Left cardiac atrium (tissue), 2 donors: ENCODE data around the gene TAF11L5. TPM values are rescaled to one million over a fixed set of nuclear protein-coding genes. Genes with fewer than 3 reads are reported as not detected.

ENCODE experiments used
- total RNA-seq, 2 donors: library from RNA; stranded (reverse); fragmentation: NEBNext Ultra II Directional; extraction: Animal tissue kit (Norgen Biotek cat#: 25700); gene quantifications; one replicate each; pipeline ENCODE4 v1.2.1, GENCODE V29; 2021
- donor health status: DM: no; HTN: yes; CAD: no; lungs with severe emphysema.
- donor health status: DM: yes; HTN: yes; CAD: no.

Gene TAF11L5
- total RNA-seq, 2 donors from 2014 or later = not detected

Other genes starting within 250 kb of the TAF11L5 start
- gene TAF11L2, start 27.0 kb upstream of the TAF11L5 start, total RNA-seq = not detected
- not detected for gene TAF11L3, start 6.9 kb upstream of the TAF11L5 start, total RNA-seq
- not detected for gene TAF11L4, start 3.4 kb upstream of the TAF11L5 start, total RNA-seq
- not detected for gene TAF11L6, start 3.4 kb downstream of the TAF11L5 start, total RNA-seq
- not detected for gene TAF11L7, start 60.5 kb downstream of the TAF11L5 start, total RNA-seq
- not detected for gene TAF11L8, start 65.7 kb downstream of the TAF11L5 start, total RNA-seq
- not detected for gene TAF11L9, start 69.2 kb downstream of the TAF11L5 start, total RNA-seq
- not detected for gene TAF11L10, start 72.6 kb downstream of the TAF11L5 start, total RNA-seq
- gene TAF11L11, start 78.9 kb downstream of the TAF11L5 start, total RNA-seq = not detected
- gene TAF11L12, start 85.2 kb downstream of the TAF11L5 start, total RNA-seq = not detected
- not detected for gene TAF11L13, start 106.9 kb downstream of the TAF11L5 start, total RNA-seq
- not detected for gene TAF11L14, start 109.2 kb downstream of the TAF11L5 start, total RNA-seq